IPS DF 4.7 (cell line): ENCODE data around the gene CASP5.
"Not testable (repeated sequence)": the region's sequence is repeated elsewhere in the genome, so short reads cannot be mapped to it uniquely, and the experiment has no call there.

Experiments used
- DNase-seq: peaks from one replicate; pipeline ENCODE4 v3.0.0-alpha.2; 2013; ENCODE audit warnings: low spot score; ENCODE audit errors: extremely low read depth

Gene CASP5

DNA sequence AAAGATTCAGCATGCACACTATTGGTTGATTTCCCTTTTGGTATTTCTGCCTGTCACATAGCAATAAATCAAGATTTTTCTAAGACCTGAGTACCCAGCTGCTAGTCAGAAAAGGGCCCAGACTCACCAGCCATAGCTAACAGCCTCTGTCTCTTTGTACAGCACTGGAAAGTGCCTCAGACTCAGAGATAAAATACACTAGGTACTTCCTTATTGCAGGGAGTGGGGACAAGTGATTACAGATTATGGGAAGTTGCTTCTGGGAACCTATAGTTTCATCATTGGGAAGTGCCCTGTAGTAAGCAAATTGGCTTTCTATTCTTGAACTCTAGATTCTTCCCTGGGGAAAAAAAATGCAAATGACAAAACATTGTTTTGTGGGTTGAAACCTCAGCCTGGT lies at the start of gene CASP5:
Gene CASP5, minus strand, starts transcription at position 166 of the 400 bp plus-strand sequence. Its CDS starts 32 bp downstream, at position 134.
- no peak for DNase-seq

DNA sequence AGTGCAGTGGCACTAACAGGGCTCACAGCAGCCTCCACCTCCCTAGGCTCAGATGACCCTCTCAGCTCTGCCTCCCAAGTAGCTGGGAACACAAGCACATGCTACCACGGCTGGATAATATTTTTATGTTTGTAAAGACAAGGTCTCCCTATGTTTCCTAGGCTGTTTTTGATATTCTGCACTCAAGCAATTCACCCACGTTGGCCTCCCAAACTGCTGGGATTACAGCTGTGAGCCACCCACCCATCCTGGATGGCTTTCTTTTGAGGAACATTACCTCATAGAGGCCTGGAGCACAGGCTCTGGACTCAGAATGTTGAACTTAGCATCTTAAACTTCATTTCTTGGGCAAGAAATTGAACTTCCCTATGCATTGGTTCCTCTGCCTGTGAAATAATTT lies 49.1 kb upstream of the CASP5 start:
- not testable (repeated sequence) for DNase-seq

DNA sequence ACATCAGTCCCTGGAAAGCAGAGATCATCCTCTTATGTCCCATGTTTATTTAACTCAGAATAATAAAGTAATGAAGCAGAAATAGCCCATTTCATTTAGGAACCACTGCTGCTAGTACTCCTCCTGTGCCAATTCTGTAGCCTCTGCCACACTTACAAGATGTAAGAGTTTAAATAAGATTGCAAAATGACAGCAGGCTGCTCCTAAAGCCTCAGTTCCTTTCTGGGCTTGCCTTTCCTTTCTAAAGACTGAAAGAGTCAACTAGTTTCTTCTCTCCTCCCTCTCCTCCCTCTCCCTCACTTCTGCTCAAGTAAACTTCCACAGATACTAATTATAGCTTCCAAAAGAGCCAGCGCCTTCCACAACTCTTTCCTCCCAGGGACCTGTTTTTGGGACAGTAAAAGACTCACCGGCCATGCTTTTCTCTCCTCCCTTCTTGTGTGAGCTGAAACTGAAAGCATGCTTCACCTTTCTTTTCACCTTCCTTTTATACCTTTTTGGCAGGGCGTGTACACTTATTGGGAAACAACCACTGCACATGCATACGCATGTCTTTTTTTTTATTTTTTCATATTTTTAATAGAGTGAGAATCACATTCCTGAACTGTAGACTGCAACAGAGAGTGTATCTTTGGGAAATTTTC lies 48.2 kb upstream of the CASP5 start:
- no peak for DNase-seq

DNA sequence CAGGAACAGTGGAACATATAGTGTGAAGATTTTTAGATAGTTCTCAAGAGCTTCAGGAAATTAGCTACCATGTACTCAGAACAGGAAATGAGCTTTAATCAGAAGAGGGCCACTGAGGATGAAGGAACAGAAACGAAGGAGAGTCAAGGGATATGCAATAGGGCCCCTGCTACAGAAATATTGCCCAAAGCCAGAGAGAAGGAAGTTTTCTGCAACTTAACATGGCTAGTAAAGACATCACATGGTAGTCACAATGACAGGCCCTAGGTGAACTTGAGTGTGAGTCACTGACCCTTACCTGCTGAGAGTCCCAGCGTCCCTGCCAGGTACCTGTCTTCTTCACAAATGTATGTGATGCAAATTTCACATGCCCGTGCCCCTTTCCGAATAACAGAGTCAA lies 47.3 kb upstream of the CASP5 start:
- DNase-seq, result no peak

DNA sequence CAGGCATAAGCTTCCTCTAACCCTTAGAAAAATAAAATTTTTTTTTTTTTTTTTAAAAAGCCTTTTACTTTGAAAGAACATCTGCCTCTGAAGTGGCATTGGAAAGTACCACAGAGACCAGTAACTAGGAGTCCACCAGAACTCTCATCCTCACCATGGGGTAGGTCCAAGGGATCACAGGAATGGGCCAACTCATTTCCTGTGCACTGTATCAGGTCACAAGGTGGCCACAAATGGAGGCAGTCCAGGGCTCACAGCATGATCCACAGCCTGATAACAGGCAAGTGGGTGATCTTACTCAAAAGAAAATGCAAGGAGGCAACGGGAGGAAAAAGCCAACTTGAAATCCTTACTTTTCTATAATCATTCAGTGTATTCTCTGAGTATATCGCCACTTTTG lies 46.8 kb upstream of the CASP5 start:
- DNase-seq, result not testable (repeated sequence)

DNA sequence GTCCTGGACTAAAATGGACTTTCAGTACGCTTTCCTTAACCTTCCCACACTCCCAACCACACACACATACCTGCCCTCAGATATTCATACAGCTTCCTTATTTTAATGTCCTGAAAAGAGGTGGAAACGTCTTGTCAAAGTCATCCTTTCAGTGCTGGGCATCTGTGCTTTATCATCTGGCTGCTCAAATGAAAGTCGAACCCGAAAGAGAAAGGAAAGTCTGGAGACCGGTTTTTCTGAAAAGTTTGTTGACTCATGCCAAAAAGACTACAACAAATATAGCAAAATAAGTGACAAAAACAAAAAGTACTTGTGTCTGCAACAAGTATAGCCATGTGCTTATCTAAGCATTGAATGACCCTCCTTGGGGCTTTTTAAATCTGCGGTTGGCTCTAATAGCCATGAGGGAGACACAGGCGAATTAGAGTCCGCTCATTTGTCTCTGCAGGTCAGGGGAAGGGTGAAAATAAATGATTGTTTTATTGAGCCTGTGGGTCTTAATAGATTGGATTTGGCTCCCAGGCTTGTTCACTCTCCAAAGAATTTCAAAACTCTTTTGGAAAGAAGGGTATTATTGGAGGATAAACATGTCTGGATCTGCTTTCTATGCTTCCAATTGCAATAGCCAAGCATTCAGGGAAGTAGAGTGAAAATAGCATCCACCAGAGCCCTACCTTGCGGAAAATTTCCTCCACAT lies 40.4 kb upstream of the CASP5 start:
- not testable (repeated sequence) for DNase-seq

DNA sequence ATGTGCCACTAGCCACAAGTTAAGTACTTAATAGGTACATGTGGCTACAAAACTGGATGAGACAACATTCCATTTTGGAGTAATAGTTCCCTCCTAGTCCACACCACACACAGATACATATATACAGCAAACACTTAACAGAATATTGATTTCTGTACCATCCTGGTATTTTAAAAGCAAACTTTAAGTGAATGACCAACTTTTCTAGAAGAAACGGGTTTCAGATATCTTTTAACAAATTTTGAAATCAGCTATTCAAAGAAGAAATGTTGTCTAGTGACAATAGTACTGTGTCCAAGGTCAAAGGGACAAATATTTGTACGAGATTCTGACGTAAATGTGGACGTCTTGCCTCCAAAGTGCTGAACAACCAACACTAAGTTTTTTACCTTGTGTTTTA lies 34.5 kb upstream of the CASP5 start:
- DNase-seq, result no peak

DNA sequence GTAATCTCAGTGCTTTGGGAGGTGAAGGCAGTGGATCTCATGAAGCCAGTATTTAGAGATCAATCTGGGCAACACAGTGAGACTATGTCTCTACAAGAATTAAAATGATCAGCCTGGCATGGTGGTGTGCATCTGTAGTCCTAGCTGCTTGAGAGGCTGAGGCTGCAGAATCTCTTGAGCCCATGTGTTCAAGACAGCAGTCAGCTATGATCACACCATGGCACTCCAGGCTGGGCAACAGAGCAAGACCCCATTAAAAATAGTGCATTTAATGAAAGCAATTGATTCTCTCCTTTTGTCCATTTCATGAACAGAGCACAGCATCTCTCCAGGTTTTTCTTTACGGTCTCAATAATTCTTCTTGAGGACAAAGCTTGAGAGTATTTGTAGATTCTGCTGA lies 33.5 kb upstream of the CASP5 start:
- DNase-seq, result no peak

DNA sequence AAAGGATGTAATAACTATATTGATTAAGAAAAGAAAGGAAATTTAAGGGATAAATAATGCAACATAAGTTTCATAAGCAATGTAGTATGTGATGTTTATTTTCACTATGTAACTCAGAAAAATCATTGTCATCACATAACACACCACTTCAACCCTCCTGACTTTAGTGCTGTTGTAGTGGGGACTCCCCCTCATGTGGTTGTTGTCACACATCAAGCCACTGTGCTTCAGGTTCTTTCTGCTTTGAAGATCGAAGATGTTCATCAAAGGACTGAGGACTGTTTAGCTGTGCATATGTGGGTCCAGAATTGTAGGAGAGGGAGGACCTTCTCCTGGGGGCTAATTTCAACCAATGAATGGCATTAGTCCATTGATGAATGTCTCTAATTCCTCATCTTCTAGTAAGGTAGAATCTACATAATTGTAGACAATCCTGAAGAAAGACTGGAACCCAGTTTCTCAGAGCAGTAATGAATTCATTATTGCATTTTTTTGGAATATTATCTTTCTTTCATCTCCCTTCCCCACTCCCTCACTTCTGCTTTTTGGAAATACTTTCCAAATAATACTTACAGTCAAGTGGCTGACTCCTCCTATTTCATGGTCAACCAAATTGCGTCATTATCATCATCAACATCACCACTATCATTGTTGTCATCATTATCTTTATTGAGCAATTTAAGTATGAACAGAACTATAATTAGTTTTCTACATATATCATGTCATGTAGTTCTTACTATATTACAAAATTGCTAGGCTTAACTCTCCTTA lies 31.9 kb upstream of the CASP5 start:
- no peak for DNase-seq

DNA sequence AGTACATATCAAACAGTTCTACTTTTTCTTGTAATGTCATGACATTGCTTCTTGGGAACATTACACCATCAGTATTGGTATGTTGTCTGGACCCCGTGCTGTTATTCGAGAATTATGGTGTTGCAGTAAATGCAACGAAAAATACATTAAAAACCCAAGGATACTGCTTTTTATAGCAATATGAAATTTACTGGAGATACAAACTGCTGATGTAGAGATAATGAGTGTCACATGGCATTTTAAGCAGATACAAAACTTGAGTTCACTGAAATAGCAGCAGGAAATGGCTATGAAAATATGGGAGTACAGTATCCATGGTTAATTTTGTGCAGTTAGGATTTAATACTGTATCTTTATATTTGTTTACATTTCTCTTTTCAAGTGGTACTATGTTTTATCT lies 29.5 kb upstream of the CASP5 start:
- no peak for DNase-seq

DNA sequence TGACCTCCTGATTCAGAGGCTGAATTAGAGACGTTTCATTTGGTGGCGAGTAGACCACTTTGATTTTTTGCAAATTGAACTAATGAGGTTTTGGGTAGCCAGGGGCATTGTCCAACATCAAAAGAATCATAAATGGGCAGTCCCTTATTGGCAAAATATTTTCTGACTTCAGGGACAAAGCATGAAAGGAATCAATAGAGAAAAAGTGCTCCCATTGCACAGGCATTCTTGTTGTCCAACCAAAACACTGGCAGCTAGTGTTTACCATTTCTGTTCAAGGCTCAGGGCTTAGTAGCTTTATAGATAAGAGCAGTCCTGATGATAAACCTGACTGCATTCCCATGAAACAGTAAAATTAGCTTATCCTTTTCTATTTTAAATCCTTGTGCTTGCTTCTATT lies 28.6 kb upstream of the CASP5 start:
- DNase-seq, result no peak

DNA sequence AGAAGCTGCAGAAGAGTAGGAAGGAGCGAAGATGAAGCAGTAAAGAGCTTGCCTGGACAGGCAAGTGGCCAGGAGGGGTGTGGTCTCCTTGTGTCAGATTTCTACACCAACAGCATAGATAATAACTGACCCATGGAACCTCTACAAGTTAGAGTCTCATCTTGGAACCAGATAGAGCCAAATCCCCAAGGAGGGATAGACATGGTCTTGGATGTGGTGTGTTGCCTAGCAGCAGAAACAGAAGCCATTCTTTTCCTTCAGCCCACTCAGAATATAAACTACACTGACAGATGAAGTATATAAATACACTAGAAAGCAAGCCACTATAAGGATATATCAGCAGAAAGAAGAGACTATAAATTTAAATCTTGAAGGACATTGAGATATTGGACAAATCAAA lies 26.5 kb upstream of the CASP5 start:
- DNase-seq, result no peak

DNA sequence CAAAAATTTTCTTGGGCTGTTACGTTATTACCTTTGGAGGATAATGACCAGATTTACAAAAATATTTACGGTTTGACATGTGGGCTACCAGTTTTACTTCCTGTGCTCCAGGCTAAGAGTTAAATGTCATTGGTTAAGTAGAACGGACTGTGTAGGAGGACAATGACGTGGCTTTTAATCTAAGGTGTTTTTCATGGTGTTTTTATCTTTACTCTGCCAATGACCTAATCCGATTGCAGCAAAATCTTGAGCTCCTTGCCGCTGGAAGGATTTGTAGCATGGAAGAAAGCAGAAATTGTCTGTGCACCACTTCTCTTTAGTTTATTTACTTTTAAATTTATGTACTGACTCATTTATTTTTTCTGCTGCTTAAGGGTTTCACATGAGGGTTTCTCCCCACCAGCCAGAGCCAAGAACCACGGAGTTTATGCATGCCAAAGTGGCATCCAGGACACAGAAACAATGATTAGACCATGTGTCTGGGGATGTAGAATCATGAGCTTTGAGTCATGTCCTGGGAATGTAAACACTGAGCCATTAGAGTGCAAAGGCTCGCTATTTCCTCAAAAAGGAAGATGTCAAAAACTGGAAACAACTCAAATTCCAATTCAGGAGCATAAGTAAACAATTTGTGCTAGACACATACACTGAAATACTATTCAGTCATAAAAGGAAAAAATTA lies 24.1 kb upstream of the CASP5 start:
- DNase-seq, result no peak

DNA sequence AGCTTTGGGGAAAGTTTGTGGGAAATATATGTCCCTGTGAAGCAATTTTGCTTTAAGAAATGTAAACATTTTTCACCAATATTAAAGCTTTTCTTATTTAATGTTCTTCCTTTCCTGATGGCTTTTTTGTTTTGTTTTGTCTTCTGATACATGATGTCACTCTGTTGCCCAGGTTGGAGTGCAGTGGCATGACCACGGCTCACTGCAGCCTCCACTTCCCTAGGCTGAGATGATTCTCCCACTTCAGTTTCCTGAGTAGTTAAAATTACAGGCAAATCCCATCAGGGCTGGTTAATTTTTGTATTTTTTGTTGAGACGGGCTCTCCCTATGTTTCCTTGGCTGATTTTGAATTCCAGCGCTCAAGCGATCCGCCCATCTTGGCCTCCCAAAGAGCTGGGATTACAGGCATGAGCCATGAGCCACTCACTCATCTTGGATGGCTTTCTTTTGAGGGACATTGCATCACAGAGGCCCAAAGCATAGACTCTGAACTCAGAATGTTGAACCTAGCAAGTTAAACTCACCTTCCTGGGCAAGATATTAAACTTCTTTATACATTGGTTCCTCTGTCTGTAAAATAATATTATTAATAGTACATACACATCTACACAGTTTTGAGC lies 22.8 kb upstream of the CASP5 start:
- DNase-seq, result no peak

DNA sequence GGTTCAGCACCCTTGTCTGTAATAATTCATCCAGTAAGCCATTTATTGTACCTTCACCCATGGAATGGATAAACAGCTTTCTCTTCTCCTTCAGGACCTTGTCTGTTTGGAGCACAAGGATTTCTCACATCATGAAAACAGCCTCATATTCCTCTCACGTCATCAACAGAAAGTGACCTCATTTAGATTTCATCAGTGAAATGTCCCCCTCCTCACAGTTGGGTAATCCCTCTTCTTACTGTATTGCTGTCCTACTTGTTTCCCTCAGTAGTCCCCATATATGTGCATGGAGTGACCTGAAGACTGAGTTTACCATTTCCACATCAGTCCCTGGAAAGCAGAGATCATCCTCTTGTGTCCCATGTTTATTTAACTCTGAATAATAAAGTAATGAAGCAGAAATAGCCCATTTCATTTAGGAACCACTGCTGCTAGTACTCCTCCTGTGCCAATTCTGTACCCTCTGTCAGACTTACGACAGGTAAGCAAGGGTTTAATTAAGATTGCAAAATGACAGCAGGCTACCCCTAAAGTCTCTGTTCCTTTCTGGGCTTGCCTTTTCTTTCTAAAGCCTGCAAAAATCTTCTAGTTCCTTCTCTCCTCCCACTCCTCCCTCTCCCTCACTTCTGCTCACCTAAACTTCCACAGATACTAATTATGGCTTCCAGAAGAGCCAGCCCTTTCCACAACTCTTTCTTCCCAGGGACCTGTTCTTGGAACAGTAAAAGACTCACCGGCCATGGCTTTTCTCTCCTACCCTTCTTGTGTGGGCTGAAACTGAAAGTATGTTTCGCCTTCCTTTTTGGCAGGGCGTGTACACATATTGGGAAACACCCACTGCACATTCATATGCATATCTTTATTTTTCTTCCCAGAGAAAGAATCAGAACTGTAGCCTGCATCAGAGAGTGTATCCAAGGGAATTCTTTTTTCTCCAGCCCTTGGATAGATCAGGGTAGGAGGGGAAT lies 21.9 kb upstream of the CASP5 start, which contains the start of gene CARD16:
Gene CARD16, minus strand, starts transcription at position 779 of the 968 bp plus-strand sequence. Its CDS starts 38 bp downstream, at position 741.
- not testable (repeated sequence) for DNase-seq

DNA sequence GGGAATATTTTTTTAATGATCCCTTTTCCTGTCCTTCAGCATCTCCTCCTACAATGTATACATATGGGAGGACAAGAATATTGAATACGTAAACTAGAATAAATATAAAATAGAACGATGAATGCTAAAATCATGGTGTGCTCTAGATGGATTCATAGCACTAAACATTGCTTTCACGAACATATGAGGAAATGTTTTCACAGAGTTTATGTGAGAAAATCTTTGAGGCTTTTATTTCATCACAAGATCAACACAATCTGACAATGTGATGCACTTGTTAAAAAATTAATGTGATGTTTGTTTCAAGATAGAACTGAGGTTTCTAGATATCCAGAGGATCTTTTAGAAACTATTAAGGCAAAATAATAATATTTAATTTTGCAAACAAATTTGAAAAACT lies 19.2 kb upstream of the CASP5 start:
- no peak for DNase-seq

DNA sequence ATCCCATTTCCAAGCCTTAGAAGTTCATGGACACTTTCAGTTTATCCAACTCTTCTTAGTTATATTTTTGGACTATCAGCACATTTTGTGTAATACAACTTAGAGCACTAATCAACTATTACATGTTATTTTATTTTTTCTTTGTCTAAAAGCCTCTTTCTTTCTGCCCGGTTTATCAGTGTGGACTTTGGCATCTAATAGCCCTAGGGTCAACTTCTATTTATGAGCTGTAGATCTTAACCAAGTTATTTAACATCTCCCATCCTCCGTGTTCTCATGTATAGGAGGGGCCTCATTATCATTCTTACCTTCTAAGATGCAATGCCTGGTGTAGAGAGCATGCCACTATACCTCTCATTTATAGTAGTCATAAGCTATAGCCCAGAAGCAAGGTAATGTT lies 17.7 kb upstream of the CASP5 start:
- DNase-seq, result no peak

DNA sequence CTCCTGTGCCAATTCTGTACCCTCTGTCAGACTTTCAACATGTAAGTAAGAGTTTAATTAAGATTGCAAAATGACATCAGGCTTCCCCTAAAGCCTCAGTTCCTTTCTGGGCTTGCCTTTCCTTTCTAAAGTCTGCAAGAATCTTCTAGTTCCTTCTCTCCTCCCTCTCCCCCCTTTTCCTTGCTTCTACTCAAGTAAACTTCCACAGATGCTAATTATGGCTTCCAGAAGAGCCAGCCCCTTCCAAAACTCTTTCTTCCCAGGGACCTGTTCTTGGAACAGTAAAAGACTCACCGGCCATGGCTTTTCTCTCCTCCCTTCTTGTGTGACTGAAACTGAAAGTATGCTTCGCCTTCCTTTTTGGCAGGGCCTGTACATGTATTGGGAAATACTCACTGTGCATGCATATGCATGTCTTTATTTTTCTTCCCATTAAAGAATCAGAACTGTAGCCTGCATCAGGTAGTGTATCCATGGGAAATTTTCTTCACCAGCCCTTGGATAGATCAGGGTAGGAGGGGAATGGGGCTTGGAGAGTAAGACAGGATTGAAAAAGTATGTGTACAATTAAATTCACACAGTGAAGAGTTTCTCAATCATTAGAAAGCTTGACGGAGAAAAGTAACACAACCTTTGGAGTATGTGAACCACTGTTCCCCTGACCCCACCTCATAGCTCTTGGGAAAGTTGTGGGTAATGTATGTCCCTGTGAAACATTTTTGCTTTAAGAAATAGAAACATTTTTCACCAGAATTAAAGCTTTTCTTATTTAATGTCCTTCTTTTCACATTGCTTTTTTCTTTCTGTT lies 12.0 kb upstream of the CASP5 start, which contains the start of gene CASP1:
Gene CASP1, minus strand, starts transcription at position 332 of the 808 bp plus-strand sequence. Its CDS starts 31 bp downstream, at position 301.
- DNase-seq, result no peak

DNA sequence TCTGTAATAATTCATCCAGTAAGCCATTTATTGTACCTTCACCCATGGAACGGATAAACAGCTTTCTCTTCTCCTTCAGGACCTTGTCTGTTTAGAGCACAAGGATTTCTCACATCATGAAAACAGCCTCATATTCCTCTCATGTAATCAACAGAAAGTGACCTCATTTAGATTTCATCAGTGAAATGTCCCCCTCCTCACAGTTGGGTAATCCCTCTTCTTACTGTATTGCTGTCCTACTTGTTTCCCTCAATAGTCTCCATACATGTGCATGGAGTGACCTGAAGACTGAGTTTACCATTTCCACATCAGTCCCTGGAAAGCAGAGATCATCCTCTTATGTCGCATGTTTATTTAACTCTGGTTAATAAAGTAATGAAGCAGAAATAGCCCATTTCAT lies 11.4 kb upstream of the CASP5 start:
- not testable (repeated sequence) for DNase-seq
